ENCODE measurements around the gene PTPN1. TPM values are rescaled to one million over a fixed set of nuclear protein-coding genes. Genes with fewer than 3 reads are reported as not detected.

Gene PTPN1
- polyA plus RNA-seq, 1 of the 3 experiments (the other 2 are of a cell fraction) = 23.6 TPM

DNA sequence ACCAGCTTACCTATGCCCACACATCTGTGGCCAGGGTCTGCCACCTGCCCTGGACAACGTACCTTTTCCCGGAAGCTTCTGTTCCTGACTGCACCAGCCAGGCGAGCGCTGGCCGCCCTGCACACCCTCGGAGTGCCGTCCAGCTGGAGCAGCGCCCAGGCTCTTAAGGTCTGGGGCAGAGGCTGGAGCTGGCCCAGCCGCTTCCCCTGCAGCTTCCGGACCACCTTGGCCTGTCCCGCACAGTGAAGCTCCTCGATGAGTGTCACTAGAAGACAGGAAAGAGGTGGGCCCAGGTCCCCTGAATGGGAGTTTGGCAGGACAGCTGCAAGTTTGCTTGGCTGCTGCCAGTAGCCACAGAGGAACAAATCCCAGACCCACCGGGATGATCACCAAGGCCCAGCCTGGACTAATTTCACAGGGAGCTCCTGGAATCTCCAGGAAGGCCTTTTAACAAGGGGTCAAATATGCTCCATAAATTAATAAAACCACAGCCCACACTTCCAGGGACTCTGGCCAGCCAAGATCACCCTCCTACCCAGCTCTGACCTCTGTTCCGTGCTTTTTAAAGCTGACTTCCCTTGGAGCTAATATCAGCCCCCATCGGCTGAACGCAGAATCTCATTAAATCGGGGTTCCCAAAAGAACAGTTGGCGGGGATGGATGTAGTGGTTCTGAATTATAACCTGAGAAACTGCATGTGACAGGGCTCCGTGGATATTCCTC, 82.3 kb downstream of the PTPN1 start:
- H3K4me3 ChIP-seq (ENCODE audit: low read depth in 2 of 2, low read length in 1 of 2) = no peak overlapping the region
- H3K9me2 ChIP-seq = no peaks in the 10 kb centered on the region
- CTCF ChIA-PET = interaction anchor here (0.8 to 1.6 kb wide), 6 partner anchors 13 to 472 kb away, joined by 3 to 5 read pairs (median 4); no protein-coding TSS in a partner anchor
- WGBS (ENCODE audit: low lambda C conversion rate) = 93% methylated on average over 15 of the region's 19 CpGs
- H3K9ac ChIP-seq = no peak overlapping the region
- H2AFZ ChIP-seq (ENCODE audit: low read depth) = no peak overlapping the region
- TF ChIP-seq ELF1 (IDR thresholded peaks at IDR 0.05) = no peak
- no peak for TF ChIP-seq TEAD4 (IDR thresholded peaks at IDR 0.05; ENCODE audit: borderline replicate concordance, insufficient read depth)
- no peak for TF ChIP-seq RAD21 (IDR thresholded peaks at IDR 0.05; ENCODE audit: low read length)
- TF ChIP-seq, protein P1, sequence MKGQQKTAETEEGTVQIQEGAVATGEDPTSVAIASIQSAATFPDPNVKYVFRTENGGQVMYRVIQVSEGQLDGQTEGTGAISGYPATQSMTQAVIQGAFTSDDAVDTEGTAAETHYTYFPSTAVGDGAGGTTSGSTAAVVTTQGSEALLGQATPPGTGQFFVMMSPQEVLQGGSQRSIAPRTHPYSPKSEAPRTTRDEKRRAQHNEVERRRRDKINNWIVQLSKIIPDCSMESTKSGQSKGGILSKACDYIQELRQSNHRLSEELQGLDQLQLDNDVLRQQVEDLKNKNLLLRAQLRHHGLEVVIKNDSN (IDR thresholded peaks at IDR 0.05; ENCODE audit: borderline replicate concordance, low read depth) = no peak
- no peak for TF ChIP-seq YY1 (IDR thresholded peaks at IDR 0.05; ENCODE audit: low read depth)
- no peak for TF ChIP-seq EP300 (IDR thresholded peaks at IDR 0.05; ENCODE audit: borderline replicate concordance in 1 of 2, low read depth in 1 of 2, low read length in 1 of 2)
- no peak for TF ChIP-seq MXI1 (IDR thresholded peaks at IDR 0.05; ENCODE audit: low read depth, low read length)
- TF ChIP-seq, protein P2, sequence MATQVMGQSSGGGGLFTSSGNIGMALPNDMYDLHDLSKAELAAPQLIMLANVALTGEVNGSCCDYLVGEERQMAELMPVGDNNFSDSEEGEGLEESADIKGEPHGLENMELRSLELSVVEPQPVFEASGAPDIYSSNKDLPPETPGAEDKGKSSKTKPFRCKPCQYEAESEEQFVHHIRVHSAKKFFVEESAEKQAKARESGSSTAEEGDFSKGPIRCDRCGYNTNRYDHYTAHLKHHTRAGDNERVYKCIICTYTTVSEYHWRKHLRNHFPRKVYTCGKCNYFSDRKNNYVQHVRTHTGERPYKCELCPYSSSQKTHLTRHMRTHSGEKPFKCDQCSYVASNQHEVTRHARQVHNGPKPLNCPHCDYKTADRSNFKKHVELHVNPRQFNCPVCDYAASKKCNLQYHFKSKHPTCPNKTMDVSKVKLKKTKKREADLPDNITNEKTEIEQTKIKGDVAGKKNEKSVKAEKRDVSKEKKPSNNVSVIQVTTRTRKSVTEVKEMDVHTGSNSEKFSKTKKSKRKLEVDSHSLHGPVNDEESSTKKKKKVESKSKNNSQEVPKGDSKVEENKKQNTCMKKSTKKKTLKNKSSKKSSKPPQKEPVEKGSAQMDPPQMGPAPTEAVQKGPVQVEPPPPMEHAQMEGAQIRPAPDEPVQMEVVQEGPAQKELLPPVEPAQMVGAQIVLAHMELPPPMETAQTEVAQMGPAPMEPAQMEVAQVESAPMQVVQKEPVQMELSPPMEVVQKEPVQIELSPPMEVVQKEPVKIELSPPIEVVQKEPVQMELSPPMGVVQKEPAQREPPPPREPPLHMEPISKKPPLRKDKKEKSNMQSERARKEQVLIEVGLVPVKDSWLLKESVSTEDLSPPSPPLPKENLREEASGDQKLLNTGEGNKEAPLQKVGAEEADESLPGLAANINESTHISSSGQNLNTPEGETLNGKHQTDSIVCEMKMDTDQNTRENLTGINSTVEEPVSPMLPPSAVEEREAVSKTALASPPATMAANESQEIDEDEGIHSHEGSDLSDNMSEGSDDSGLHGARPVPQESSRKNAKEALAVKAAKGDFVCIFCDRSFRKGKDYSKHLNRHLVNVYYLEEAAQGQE (IDR thresholded peaks at IDR 0.05; ENCODE audit: low read depth, low read length) = no peak
- TF ChIP-seq, protein P3, sequence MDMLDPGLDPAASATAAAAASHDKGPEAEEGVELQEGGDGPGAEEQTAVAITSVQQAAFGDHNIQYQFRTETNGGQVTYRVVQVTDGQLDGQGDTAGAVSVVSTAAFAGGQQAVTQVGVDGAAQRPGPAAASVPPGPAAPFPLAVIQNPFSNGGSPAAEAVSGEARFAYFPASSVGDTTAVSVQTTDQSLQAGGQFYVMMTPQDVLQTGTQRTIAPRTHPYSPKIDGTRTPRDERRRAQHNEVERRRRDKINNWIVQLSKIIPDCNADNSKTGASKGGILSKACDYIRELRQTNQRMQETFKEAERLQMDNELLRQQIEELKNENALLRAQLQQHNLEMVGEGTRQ (IDR thresholded peaks at IDR 0.05; ENCODE audit: borderline replicate concordance, low read depth, low read length) = no peak
- no peak for TF ChIP-seq TCF12 (IDR thresholded peaks at IDR 0.05)
- no peak overlapping the region for H3K4me2 ChIP-seq
- POLR2A ChIA-PET = no interaction called here
- no peak for DNase-seq
- no peaks in the 10 kb centered on the region for H3K27me3 ChIP-seq (ENCODE audit: insufficient read depth)
- H4K20me1 ChIP-seq (ENCODE audit: insufficient read depth) = no peaks in the 10 kb centered on the region
- no peaks in the 10 kb centered on the region for H3K9me3 ChIP-seq
- no peaks in the 10 kb centered on the region for H3K79me2 ChIP-seq (ENCODE audit: insufficient read depth)
- H3K36me3 ChIP-seq (replicated peaks in 1 of 2; ENCODE audit: control insufficient read depth in 1 of 2, insufficient read depth in 2 of 2, low read length in 1 of 2) = peaks cover 0 to 7% of the 10 kb centered on the region in 2 experiments
- peaks cover 0 to 4% of the 10 kb centered on the region in 2 experiments; a peak in 1 of 4 replicates for H3K4me1 ChIP-seq (ENCODE audit: control insufficient read depth in 1 of 2, insufficient read depth in 2 of 2, low read depth in 1 of 2, low read length in 1 of 2)
- H3K27ac ChIP-seq (ENCODE audit: low read depth in 2 of 2, low read length in 1 of 2) = no peak overlapping the region
- no peaks in the 10 kb centered on the region for H3F3A ChIP-seq (replicated peaks; ENCODE audit: insufficient read depth)

DNA sequence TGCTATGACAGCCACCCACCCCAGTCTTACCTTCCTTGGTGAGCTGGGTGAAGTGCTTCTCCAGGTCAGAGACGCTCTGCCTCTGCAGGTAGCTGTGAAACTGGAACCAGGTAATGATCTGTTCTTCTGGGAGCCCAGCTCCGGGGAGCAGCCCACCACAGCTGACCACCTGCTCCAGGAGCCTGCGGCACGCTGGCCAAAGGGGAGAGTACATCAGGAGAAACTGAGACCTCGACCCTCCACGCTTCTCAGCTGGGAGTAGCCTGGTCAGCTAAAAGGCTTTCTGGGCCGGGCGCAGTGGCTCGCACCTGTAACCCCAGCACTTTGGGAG, 82.8 kb downstream of the PTPN1 start:
- POLR2A ChIA-PET = no interaction called here
- H3K9ac ChIP-seq = no peak overlapping the region
- no peaks in the 10 kb centered on the region for H3K9me3 ChIP-seq
- no peaks in the 10 kb centered on the region for H3K79me2 ChIP-seq (ENCODE audit: insufficient read depth)
- 100% methylated on average over 4 of the region's 9 CpGs for WGBS (ENCODE audit: low lambda C conversion rate)
- no peaks in the 10 kb centered on the region for H3K9me2 ChIP-seq
- CTCF ChIA-PET = interaction anchor here (0.9 to 1.6 kb wide), 6 partner anchors 14 to 156 kb away, joined by 3 to 5 read pairs (median 4); no protein-coding TSS in a partner anchor
- H4K20me1 ChIP-seq (ENCODE audit: insufficient read depth) = no peaks in the 10 kb centered on the region
- H3K27ac ChIP-seq (ENCODE audit: low read depth in 2 of 2, low read length in 1 of 2) = no peak overlapping the region
- H3K4me1 ChIP-seq (ENCODE audit: control insufficient read depth in 1 of 2, insufficient read depth in 2 of 2, low read depth in 1 of 2, low read length in 1 of 2) = peaks cover 0 to 4% of the 10 kb centered on the region in 2 experiments; a peak in 1 of 4 replicates
- DNase-seq = no peak
- no peak overlapping the region for H3K4me3 ChIP-seq (ENCODE audit: low read depth in 2 of 2, low read length in 1 of 2)
- peaks cover 0 to 3% of the 10 kb centered on the region in 2 experiments for H3K36me3 ChIP-seq (replicated peaks in 1 of 2; ENCODE audit: control insufficient read depth in 1 of 2, insufficient read depth in 2 of 2, low read length in 1 of 2)
- H3K4me2 ChIP-seq = no peak overlapping the region
- H2AFZ ChIP-seq (ENCODE audit: low read depth) = no peak overlapping the region
- H3K27me3 ChIP-seq (ENCODE audit: insufficient read depth) = no peaks in the 10 kb centered on the region
- no peaks in the 10 kb centered on the region for H3F3A ChIP-seq (replicated peaks; ENCODE audit: insufficient read depth)
- no peak for TF ChIP-seq SMC3 (IDR thresholded peaks at IDR 0.05; ENCODE audit: low read depth, low read length)
- no peak for TF ChIP-seq SIN3A (IDR thresholded peaks at IDR 0.05; ENCODE audit: borderline replicate concordance, low read depth, low read length)
- no peak for TF ChIP-seq CHD2 (IDR thresholded peaks at IDR 0.05; ENCODE audit: low read length, partially characterized antibody)
- TF ChIP-seq JUND (IDR thresholded peaks at IDR 0.05) = no peak
- no peak for TF ChIP-seq EP300 (IDR thresholded peaks at IDR 0.05; ENCODE audit: borderline replicate concordance in 1 of 2, low read depth in 1 of 2, low read length in 1 of 2)
- TF ChIP-seq POLR2AphosphoS5 (IDR thresholded peaks at IDR 0.05; ENCODE audit: low read depth, low read length) = no peak
- no peak for TF ChIP-seq IRF3 (IDR thresholded peaks at IDR 0.05; ENCODE audit: low read depth, low read length)
- no peak for TF ChIP-seq MXI1 (IDR thresholded peaks at IDR 0.05; ENCODE audit: low read depth, low read length)
- TF ChIP-seq FOXJ3 (CRISPR knock-in tag; IDR thresholded peaks at IDR 0.05) = no peak
- TF ChIP-seq, protein P3 (IDR thresholded peaks at IDR 0.05; ENCODE audit: borderline replicate concordance, low read depth, low read length) = no peak
- no peak for TF ChIP-seq RXRA (IDR thresholded peaks at IDR 0.05; ENCODE audit: borderline replicate concordance, low read depth)
- TF ChIP-seq MEF2A (IDR thresholded peaks at IDR 0.05; ENCODE audit: borderline replicate concordance, low read depth) = no peak
- no peak for TF ChIP-seq RCOR1 (IDR thresholded peaks at IDR 0.05; ENCODE audit: low read length)
- no peak for TF ChIP-seq ELF1 (IDR thresholded peaks at IDR 0.05)
